LNCaP clone FGC (cell line): Measurements from ENCODE around the gene MID1.

ENCODE experiments used
- DNase-seq: peaks from one replicate; pipeline ENCODE4 v3.0.0-alpha.2; 2011; ENCODE audit warnings: low read depth
- H3K4me3 ChIP-seq: 2 replicates; pipeline ENCODE4 v1.5.1; 2011; ENCODE audit warnings: mild to moderate bottlenecking, low read depth, low read length, control low read depth
- TF ChIP-seq, protein P1 (sequence below): IDR thresholded peaks from 2 replicates; pipeline ENCODE4 v1.5.1; 2012; ENCODE audit warnings: mild to moderate bottlenecking; ENCODE audit not compliant: control insufficient read depth, insufficient read depth; ENCODE audit errors: extremely low read depth

MID1 gene

DNA sequence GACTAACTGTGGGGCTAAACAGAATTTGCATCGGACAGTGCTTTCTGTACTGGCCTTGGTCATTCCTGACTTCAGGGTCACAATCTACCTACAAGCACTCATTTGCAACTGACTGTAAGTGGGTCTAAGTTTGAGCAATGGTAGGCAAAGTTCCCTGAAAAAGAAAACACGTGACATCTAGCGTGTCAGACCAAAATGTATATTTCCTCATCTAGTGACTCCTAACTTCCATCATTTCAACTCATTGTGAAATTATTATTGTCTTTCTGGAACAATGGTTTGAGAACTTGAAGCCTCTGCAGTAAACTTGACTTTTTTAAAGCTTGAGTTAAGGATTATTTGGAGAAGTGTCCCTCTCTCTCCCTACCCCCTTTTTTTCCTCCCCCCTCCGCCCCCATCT, 113.6 kb downstream of the MID1 start:
- no peak overlapping the region for H3K4me3 ChIP-seq
- DNase-seq = no peak

DNA sequence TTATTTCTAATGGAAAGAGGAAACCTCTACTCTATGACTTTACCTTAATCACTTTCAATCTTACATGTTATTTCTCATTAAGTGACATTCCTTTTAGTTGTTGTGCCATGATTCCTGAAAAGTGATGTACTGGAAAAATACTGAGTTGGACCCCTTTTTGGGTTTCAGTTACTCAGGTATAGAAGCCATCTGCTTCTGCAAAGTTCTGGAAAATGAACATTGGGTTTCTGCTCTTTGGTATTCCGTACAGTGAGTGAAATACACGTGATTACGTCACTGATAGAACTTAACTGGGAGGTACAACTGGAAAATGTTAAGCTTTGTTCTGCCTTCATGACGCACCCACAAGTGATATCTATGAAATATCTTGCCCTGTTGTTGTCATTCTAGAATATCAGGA, 114.7 kb downstream of the MID1 start:
- no peak overlapping the region for H3K4me3 ChIP-seq
- DNase-seq = no peak
- TF ChIP-seq, protein P1, sequence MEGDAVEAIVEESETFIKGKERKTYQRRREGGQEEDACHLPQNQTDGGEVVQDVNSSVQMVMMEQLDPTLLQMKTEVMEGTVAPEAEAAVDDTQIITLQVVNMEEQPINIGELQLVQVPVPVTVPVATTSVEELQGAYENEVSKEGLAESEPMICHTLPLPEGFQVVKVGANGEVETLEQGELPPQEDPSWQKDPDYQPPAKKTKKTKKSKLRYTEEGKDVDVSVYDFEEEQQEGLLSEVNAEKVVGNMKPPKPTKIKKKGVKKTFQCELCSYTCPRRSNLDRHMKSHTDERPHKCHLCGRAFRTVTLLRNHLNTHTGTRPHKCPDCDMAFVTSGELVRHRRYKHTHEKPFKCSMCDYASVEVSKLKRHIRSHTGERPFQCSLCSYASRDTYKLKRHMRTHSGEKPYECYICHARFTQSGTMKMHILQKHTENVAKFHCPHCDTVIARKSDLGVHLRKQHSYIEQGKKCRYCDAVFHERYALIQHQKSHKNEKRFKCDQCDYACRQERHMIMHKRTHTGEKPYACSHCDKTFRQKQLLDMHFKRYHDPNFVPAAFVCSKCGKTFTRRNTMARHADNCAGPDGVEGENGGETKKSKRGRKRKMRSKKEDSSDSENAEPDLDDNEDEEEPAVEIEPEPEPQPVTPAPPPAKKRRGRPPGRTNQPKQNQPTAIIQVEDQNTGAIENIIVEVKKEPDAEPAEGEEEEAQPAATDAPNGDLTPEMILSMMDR = no peak

More for the DNA sequence above, 113.6 kb downstream of the MID1 start:
- TF ChIP-seq, protein P1 = no peak

DNA sequence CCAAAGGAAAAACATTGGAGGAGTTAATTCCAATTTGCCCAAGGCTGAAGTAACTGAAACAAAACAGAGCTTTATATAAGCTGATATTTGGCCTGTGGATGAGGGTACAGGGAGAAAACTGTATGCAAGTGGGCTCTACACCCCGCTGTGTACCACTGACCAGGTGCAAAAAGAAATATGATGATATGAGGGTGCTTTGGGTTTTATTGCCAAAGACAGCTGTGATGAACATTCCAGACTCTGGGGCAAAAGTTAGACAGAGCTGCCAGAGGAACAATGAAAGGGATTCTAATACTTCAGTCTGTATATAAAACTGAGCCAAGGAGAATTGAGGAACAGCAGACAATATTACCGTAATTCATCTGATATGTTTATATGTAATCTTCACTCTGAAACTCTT, 117.4 kb downstream of the MID1 start:
- H3K4me3 ChIP-seq = no peak overlapping the region
- TF ChIP-seq, protein P1 = no peak
- no peak for DNase-seq

DNA sequence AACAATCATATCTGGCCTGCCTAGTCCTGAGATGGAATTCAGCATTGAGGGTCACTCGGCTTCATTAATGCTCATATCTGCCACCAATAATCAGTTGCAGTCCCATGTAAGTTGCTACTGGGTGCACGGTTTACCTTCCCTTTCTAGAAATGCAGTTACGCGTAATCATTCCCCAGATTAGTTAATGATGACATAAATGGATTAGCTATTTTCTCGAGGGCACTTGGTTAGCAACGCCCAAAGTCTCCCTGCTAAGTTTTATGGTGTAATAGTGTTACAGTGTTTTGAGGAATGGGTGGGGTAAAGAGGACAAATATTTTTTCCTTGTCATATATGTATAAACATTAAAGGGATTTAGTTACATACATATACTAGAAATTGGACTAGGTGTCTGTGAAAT, 118.8 kb downstream of the MID1 start:
- no peak overlapping the region for H3K4me3 ChIP-seq
- TF ChIP-seq, protein P1 = no peak
- DNase-seq = no peak

DNA sequence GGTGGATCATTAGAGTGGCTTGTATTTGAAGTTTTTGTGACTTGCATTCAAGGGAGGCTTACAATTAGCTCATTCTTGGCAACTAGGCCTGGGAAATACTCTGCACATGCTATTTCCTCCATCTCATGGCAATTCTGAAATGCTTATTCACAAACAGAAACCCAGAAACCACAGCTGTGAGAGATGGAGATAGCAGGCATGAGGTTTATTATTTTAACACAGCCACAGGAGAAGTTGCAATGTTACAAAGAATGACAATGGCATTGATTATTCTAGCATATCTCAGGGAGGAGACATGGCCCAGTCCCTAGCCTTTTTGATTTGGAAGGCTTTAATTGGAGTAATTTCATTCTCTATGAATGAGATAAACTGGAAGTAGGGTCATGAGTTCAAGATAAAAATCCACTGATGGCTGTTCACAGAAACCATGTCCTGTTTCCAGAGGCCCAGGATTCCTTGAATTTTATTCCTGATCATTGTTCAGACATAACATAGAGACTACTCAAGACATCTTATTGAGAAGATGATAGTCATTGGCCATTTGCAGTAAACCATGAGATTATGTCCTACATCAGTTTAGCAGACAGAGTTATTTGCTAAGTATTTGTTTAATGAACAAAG, 123.9 kb downstream of the MID1 start:
- no peak for DNase-seq
- no peak overlapping the region for H3K4me3 ChIP-seq
- TF ChIP-seq, protein P1 = no peak

DNA sequence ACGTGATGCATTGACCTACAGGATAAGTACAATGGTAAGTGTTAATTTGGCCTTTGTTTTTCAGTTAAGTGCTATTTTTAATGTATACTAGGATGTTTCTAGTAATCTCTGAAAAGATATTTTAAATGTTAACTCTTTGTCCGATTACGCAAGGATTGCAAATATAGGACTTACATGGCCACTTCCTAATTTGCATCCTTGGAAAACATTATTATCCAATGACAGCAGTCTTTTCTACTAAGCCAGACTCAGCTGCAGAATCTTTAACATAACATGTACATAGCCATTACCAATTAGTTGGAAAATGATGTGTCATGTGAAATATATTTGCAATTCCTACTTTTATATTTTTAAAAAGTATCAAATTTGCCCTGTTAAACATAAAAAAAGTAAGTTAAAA, 124.7 kb downstream of the MID1 start:
- no peak for DNase-seq
- TF ChIP-seq, protein P1 = no peak
- no peak overlapping the region for H3K4me3 ChIP-seq

DNA sequence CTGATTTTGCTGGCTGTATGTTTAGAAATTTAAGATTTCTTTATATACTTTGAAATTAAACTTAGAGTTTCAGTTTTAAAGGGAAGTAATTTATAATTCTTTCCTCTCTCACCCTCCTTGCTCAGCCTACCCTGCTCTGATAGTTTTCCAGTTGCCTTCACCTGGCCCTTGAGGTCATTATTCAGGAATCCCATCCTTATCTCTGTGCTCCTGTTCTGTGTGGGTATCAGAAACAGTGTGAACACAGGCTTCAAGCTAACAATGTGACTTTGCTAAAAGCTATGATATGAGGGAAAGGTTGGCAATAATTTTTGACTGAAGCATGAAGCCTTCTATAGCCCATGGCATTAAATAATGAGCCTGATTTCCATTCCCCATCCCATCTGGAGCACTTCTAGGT, 128.1 kb downstream of the MID1 start:
- DNase-seq = no peak
- H3K4me3 ChIP-seq = no peak overlapping the region
- TF ChIP-seq, protein P1 = no peak
